ENCODE data around the gene SLC35F2.
"Not testable (repeated sequence)": the region's sequence is repeated elsewhere in the genome, so short reads cannot be mapped to it uniquely, and the experiment has no call there.

Gene SLC35F2

DNA sequence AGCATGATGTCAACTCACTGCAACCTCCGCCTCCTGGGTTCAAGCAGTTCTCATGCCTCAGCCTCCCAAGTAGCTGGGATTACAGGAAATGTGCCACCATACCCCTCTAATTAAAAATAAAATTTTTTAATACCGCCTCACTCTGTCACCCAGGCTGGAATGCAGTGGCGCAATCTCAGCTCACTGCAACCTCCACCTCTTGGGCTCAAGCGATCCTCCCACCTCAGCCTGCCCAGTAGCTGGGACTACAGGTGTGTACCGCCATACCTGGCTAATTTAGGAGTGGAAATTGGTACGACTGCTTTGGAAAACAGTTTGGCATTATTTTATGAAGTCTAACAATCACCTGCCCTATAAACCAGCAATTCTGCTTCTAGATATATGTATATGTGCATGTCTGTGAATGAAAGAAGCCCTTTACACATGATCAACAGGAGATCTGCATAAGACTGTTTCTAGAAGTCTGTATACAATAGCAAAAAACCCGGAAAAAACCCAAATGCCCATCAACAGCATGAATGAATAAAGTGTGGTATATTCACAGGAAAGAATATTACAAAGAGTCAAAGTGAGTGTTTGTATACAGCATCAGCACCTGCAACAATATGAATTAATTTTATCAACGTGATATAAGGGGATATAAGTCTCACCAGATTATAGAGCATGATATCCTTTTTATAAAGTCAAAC is 16.0 kb downstream of the SLC35F2 start:
- DNase-seq (ENCODE audit: low read depth in 2 of 3, low spot score in 2 of 3): no peak

DNA sequence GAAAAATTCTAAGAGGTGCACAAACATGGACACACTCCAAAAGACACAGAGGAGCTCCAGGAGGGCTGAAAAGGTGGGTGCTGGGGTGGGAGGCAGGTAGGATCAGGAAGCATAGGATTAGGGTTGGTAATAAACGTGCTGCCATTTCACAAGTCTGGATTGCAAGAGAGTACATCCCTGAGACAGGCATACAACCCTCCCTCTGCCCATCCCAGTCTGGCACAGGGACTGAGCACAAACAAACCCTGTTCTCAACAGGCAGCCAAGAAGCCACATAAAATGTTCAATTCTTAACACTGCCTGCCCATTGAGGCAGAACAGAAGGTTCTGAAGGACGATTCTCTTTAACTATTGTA is 18.5 kb downstream of the SLC35F2 start:
- no peak for DNase-seq (ENCODE audit: low read depth in 2 of 3, low spot score in 2 of 3)

DNA sequence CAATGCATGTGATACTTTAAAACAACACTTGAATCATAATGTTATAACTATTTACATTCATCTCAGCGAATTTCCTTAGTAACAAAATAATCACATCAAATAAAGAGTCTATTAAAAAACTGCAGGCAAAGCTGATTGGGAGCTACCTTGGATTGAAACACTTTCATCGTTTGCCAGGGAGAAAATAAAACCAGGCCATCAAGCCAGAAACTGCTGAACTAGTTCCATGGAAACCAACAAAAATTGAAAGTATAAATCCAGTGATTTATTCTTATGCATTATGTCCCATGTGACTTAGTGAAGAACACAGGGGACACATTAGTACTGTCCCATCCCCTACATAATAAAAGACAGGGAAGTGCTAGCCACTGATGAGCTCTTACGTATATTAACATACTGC is 21.7 kb downstream of the SLC35F2 start:
- DNase-seq (ENCODE audit: low read depth in 2 of 3, low spot score in 2 of 3): no peak

DNA sequence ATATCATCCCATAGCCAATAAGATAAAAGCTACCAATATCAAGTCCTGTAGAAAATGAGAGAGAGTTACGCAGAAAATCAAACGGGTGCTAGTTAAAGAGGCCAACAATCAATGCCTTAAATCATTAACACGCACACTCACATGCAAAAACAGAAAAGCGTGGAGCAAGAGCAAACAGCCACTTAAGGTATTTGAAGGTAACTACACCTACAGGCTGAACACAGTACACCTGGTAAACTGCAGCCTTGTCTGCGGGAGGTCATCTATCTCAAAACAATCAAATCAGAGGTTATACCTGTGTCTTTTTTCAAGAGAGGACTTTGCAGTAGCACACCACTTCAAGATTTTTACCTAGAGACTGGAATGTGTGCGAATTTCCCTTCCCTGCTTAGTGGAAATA is 23.6 kb downstream of the SLC35F2 start:
- DNase-seq (ENCODE audit: low read depth in 2 of 3, low spot score in 2 of 3): no peak

DNA sequence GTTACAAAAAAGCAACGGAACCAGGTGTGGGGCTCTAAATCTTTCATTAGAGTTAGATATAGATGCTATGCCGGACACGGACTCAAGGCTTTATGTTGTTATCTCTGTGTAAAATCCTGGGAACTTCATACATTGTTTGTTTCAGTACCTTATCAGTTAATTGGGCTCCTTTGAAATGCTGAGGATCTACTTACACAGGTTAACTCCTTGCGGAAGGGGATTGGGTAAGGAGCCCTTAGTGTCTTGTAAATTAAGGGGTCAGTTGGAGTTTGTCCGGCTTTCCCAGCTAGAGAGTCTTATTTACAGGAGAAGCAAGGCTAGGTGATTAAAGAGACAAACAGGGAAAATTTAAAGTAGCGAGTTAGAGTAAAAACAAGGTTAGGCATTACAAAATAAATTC is 24.7 kb downstream of the SLC35F2 start:
- not testable (repeated sequence) for DNase-seq (ENCODE audit: low read depth in 2 of 3, low spot score in 2 of 3)

DNA sequence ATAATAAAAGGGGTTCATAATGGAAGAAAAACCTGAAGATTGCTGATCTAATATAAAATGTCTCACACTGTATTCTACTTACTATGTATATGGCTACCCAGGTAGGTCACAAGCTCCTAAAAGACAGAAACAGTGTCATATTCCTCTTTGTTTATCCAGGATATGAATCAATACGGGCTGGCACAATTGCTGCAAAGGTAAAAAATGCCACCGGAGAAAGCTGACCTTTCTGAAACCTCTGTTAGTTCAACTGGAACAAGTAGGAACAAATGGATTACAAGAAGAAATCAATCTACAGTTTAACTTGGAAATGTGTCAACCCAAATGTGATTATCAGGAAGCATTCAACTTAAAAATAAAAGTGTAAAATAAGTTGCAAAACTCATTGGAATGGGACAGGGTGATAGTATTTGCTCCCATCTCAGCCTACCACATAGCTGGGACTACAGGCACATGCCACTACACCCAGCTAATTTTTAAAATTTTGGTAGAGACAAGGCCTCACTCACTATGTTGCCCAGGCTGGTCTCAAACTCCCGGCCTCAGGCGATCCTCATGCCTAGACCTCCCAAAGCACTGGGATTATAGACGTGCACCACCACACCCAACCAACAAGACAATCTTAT is 27.6 kb downstream of the SLC35F2 start:
- no peak for DNase-seq (ENCODE audit: low read depth in 2 of 3, low spot score in 2 of 3)

DNA sequence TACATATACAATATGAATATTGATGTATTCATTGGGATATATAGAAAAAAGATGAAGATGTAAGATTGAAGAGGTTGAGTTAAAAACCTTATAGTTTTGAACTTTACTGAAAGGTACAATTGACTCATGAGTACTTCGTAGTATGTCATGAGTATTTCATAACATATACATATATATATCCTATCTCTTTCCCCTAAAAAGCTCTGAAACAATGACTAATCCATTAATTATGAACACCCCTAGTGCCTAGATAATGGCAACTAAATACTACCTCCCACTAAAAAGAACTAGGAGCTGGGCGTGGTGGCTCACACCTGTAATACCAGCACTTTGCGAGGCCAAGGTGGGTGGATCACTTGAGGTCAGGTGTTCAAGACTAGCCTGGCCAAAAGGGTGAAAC is 31.5 kb downstream of the SLC35F2 start:
- DNase-seq (ENCODE audit: low read depth in 2 of 3, low spot score in 2 of 3): no peak

DNA sequence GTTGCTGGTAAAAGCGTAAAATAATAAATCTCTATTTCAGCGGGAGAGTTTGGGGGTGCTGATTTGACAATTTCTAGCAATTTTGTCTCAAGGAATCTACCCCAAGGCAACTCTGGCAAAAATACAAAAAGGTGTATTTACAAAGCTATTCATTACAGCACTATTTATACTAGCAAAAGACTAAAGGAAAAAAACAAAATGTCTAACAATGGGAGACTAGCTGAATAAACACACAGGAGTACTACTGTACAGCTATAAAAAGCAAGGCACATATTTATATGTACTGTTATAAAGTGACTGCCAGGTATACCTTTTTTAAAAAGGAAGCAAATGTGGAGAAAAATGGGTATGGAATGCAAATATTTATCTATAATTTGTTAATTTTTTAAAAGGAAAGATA is 32.7 kb downstream of the SLC35F2 start:
- no peak for DNase-seq (ENCODE audit: low read depth in 2 of 3, low spot score in 2 of 3)

DNA sequence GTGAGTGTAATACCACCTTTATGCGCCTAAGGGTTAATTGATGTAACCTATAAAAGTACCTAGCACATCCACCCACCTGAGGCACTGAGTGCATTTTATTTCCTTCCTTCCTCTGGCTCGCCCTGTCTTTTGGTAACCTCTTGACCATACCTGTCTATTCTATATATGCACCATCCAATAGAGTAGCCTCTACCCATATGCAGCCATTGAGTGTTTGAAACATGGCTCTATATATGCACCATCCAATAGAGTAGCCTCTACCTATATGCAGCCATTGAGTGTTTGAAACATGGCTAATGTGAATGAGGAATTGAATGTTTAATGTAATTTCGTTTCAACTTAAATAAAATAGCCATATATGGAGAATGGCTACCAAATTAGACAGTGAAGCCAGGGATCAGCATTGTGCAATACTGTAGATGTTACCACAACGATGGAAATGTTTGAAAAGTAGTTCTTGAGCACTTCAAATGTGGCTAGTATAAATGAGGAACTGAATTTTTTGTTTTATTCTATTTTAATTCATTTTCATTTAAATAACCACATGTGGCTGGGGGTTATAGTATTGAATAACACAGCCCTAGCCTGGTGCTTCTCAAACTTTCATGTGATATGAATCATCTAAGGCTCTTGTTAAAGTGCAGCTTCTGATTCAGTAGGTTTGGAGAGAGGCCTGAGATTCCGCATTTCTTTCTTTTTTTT is 33.8 kb downstream of the SLC35F2 start:
- no peak for DNase-seq (ENCODE audit: low read depth in 2 of 3, low spot score in 2 of 3)

DNA sequence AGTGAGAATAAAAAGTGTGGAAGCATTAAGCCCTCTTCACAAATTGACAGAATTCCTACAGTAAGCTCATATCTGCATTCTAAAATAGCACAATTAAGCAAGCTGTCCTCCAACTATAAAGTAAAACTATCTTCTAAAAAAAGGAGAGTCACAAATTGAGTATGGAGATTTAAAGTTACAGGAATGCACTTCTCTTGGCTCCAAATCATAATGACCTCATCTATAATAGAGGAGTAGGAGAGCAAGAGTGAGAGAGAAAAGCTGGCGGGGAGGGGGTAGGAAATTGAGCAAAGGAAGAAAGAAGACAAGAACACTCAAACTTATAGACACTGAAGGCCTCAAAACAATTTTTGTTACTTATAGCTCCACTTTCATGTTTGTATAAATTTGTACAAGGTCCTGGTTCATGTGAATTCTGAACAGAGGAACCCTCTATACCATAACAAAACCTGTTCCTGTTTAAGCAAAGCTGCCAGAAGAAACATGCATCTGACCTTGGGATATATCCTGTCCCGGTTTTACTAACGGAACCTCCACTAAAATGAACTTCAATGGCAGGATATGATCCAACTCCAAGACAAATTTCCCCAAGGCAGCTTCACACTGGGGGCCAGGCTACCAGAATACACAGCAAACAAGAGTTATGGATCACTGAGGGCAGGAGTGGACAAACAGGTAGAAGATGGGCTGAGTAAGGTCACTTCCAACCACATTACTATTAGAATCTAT is 37.2 kb downstream of the SLC35F2 start:
- DNase-seq (ENCODE audit: low read depth in 2 of 3, low spot score in 2 of 3): no peak

DNA sequence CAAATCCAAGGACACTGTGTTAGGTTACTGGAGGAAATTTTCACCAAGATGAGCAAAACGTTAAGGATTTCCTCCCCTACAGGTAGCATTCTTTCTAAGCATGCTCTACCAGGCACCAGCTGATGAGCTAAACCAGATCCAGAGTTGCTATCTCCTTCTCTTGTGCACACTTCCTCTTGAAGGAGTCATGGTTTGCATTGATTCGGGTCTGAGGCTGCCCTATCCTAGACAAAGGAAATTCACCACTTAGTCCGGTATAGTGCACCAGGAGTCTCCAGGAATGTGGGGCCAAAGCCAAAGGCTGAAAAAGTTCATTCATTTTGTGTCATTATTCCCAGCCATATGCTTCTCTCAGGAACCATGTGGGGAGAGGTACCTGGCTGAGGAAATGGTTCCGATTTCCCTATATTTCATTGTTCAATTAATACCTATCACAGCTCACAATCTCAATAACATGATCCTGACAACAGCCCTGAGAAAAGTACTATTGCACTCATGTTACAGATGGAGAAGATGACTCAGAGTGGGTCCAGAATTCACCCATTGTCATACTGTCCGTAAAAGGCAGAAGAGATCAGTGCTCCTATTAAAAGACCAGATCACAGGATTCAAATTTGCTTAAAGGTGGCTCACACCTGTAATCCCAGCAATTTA is 39.1 kb downstream of the SLC35F2 start:
- DNase-seq (ENCODE audit: low read depth in 2 of 3, low spot score in 2 of 3): no peak

DNA sequence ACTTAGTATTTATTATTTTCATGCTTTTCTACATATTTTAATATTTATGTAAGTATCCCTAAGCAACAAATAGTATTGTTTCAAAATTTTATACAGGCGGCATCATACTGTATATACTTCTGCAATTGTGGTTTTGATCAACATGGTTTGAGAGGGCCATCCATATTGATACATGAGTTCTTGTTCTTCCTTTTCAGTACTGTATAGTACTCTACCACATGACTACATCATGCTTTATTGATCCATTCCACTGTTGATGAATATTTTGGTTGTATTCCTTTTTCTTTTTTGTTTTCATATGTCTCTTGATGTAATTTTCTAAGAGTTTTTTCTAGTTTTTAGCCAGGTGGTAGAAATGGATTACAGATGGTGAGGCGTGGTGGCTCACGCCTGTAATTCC is 40.1 kb downstream of the SLC35F2 start:
- no peak for DNase-seq (ENCODE audit: low read depth in 2 of 3, low spot score in 2 of 3)

DNA sequence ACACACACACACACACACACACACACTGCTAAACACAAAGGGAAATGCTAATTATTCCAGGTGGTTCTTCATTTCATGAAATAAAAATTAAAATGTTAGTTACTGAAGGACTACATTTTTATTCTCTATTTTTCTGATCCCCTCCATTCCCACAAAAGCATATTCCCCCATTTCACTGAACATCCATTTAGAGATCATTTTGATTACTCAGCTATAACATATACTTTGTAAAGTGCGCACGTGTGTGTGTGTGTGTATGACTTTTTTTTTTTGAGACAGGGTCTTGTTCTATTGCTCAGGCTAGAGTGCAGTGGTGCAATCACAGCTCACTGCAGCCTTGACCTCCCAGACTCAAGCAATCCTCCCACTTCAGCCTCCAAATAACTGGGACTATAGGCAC is 42.6 kb downstream of the SLC35F2 start:
- DNase-seq (ENCODE audit: low read depth in 2 of 3, low spot score in 2 of 3): no peak

DNA sequence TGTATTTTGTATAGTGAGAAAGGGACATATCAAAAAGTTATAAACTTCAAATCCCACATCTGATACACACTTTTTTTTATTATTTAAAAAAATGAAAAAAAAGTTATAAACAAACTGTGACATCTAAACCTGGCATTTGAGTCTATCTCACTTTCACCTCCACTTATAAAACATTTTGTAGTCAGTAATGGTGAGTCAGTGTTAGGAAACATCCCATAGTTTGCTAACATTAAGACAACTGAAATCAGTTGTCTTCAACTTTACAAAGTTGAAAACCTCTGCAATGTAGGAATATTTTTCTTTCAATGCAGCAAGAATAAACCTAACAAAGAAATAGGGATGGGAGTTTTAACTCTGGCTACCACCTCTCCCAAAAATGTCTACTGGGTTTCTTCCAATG is 47.7 kb downstream of the SLC35F2 start:
- no peak for DNase-seq (ENCODE audit: low read depth in 2 of 3, low spot score in 2 of 3)

DNA sequence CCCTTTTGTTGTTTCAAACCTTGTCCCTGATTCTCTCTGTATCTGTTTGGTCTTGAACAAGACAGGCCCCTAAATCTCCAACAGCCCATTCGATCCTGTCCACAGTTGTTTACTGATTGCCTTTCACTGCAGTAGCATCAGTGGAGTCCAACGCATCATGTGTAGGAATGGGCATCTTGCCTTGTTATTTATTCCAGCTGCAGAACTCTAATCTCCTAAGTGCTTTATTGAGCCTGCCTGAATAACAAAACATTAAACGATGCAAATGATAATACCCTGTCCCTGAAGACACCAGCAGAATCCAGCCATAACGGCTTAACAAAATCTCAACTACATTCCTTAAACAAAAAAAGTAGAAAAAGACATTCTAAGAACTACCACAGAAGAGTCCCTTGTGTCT is 50.1 kb downstream of the SLC35F2 start:
- DNase-seq (ENCODE audit: low read depth in 2 of 3, low spot score in 2 of 3): no peak

DNA sequence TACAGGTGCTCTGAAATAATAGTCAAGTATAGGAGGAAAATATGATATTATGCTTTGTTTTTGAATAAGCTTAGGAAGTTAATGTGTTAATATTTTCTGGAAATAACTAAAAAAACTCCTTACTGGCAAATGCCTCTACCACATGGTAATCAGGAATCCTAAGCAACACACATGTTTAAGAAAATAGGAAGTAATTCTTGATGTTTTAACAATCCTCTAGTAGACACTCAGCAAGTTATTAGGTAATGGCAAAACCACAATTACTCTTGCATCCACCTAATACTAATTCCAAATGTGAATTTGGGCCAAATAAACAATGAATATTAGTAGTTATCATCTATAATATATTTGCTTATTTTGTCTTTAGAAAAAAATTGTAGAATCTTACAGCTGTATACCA is 53.6 kb downstream of the SLC35F2 start:
- DNase-seq (ENCODE audit: low read depth in 2 of 3, low spot score in 2 of 3): no peak

DNA sequence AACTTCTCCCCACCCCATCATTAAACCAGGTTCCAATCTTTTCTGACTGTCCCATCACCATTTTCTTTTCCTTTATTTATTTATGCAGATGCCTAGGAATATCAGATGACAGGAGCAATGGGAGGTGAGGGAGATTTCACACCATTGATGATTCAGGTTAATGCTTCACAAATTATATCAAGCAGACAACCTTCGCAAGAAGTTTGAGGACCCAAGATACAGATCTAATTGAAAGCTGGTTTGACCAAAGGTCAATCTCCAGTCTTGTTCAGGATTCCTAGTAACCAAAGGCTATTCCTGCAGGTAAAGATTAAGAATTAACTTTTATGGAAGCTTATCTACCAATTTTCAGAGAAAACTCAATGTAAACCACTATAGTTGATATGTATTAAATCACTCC is 54.4 kb downstream of the SLC35F2 start:
- no peak for DNase-seq (ENCODE audit: low read depth in 2 of 3, low spot score in 2 of 3)

DNA sequence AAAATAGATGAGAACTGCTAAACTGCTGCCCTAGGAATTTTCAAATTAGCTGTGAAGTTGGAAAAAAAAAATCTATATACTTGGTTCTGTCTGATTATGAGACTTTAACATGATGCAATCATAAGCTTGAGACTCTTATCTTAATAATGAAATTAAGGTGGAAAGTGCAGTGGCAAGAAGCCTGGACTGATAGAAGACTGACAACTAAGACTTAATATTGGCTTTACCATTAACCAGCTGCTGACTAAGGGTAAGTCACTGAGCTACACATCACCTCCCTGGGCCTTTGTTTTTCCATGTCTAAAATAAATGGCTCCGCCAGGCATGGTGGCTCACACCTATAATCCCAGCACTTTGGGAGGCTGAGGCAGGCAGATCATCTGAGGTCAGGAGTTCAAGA is 56.9 kb downstream of the SLC35F2 start:
- no peak for DNase-seq (ENCODE audit: low read depth in 2 of 3, low spot score in 2 of 3)

DNA sequence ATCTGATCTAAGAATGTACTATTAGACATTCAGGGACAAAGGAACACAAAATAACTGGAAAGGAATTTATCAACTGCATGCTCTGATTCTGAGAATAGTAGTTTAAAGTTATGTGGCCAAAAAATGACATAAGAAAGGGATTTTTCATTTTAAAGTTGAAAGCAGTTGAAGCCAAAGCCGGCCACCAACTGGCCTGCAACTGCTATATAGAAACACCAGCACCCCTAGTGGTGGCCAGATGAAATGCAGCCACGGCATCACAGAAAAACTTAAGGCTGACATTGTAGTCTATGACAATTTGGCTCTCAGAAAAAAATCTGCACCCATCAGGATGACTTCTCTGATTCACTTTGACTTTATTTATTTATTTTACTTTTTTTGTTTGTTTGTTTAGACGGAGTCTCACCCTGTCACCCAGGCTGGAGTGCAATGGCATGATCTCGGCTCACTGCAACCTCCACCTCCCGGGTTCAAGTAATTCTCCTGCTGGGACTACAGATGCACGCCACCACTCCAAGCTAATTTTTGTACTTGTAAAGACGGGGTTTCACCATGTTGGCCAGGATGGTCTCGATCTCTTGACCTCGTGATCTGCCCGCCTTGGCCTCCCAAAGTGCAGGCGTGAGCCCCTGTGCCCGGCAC is 59.2 kb downstream of the SLC35F2 start:
- DNase-seq (ENCODE audit: low read depth in 2 of 3, low spot score in 2 of 3): peak; percentile 15 to 40 (median 19)

DNA sequence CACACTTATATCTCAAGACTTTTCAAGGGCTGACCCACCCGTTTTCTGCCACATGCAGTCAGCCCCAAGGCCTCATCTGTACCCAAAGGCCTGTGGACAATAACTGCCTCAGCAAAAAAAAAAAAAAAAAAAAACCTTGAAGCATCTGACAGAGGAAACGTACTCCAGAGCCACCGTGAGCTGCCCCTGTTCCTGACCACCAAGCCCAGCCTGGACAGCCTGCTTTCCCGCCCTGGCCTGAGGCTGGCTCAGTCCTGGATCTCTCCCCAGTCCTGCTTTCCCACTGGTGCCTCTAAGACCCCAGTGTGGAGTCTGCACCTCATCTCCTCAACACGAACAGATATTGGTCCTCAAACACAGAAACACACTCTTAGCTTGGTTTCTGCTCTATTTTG is 66.5 kb downstream of the SLC35F2 start:
- DNase-seq (ENCODE audit: low read depth in 2 of 3, low spot score in 2 of 3): no peak

Data from activated CD8-positive, alpha-beta memory T cell treated with anti-CD3 and anti-CD28 coated beads for 48 hours (primary cell).